ENCODE data around the gene IL20RA.

DNA sequence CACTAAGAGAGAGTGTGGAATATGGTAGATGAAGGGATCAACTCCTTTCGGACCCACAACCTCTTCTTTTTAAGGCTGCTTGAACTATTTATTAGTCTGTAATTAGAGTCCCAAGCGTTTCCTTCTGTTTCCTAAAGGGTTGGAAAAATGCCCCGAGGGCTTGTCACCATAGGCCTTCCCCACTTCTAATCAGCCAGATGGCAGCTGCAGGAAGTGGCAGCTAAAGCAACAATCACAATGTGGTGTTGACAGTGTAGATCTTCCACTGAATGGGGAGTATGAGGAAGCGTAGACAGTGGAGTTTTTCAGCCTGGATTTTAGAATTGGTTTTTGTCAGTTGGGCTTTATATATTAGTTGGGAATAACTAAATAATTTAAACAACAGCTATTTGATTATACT lies 82.1 kb downstream of the IL20RA start:
- TF ChIP-seq CTCF (conservative IDR thresholded peaks at IDR 0.05) (no peak), ZFX (IDR thresholded peaks at IDR 0.05) (no peak)

Data from C4-2B (cell line).